Measurements from ENCODE around the gene ARID1B. TPM values are rescaled to one million over a fixed set of nuclear protein-coding genes. Genes with fewer than 3 reads are reported as not detected.

ARID1B gene
- total RNA-seq, 1 donor from 2014 or later: 46.4 TPM

DNA sequence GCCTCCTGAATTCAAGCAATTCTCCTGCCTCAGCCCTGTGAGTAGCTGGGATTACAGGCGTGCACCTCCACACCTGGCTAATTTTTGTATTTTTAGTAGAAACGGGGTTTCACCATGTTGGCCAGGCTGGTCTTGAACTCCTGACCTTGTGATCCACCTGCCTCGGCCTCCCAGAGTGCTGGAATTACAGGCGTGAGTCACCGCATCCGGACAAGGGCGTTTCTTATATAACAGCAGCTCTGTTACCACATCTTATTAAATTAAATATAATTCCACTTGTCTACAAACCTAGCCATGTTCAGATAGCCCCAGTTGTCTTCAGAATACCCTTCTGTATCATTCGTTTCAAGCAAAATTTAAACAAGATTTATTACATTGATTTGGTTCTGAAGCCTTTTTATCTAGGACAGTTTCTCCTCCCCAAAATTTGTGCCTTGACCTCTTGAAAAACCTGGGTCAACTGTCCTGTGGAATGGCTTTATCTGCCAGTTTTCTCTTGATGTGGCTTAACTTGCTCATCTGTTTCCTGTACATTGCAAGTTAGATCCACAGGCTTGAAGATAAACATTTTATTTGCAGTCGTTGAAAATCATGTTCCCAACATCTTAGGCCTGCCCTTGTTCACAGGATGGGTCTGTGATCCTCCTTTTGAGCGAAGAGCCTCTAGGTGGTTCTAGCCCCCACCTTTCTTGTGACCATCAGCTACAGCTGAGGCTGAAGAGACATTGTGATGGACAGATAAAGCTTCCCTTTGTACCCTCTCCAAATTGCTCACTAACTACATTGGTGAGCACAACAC is 132.2 kb downstream of the ARID1B start:
- intact Hi-C loops (cut with DNase I): no loop called here
- DNase-seq (ENCODE audit: missing footprints): no peak
- ATAC-seq: no peak

DNA sequence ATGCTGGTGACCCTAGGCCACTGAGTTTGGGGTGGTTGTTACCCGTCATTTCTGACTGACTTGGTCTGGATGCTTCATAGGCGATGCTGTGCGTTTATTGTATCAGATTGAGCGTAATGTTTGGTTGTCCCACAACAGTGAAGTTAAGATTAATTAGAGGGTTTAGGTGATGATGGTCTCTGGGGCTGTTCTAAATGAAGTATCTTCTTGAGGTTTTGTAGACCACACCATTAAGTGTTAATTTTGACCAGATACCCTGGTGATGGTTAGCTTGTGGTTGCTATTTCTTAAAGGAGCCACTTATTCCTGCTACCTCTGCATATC is 132.8 kb downstream of the ARID1B start:
- DNase-seq (ENCODE audit: missing footprints) (no peak), ATAC-seq (no peak)
- intact Hi-C loops (cut with DNase I): no loop called here

DNA sequence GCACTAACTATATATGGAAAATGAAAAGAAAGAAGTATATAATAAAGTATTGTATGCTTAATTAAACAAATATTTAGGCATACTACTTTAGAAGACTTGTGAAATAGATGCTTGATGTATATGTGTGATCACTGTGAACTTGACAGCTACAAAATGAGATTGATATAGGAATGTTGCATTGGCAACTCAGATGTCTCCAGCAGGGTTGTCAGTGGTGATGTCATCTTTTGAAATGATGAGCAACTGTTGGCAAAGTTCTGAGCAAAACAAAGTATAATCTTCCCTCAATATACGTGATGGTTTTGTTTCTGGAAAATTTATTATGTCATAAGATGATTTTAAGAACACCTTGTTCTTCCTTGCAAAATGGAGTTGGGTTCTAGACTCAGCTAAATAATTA is 133.8 kb downstream of the ARID1B start:
- DNase-seq (ENCODE audit: missing footprints): no peak
- no peak for ATAC-seq
- intact Hi-C loops (cut with DNase I): no loop called here

DNA sequence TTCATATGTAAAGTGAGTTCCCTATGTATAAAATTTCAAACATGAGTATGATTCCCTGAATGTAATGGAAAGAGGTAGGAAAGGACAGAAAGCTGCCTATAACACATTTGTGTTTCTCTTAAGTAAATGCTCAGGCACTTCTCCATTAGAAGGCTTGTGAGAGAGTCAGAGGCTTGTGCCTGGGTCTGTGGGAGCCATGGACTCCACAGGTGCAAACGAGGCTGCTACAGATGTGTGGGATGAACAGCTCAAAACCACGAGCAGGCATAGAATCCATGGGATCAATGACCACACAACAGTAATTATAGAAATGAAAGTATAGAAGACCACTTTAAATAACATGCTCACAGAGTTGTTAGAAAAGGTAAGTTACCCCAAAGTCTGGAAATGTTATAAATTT is 134.4 kb downstream of the ARID1B start:
- ATAC-seq (no peak), DNase-seq (ENCODE audit: missing footprints) (no peak)
- intact Hi-C loops (cut with DNase I): no loop called here

DNA sequence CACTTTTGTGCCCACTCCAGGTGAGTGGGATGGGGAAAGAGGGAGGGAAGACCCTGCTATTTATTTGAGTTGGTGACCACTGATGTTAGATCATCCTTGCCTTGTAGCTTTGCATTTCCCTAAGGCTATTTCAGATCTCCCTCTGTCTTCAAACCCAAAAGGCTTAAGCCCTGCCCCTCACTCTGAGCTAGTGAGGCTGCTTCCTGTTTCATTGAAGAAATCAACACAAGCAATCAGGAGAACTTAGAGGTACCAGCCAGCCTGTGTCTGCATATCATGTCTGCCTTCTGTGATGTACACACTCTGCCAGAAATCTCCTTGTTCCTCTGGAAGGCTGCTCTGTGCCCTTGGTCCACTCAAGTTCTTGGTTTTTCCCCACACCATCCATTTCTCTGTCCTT is 135.3 kb downstream of the ARID1B start:
- intact Hi-C loops (cut with DNase I): no loop called here
- ATAC-seq: no peak
- DNase-seq (ENCODE audit: missing footprints): no peak

DNA sequence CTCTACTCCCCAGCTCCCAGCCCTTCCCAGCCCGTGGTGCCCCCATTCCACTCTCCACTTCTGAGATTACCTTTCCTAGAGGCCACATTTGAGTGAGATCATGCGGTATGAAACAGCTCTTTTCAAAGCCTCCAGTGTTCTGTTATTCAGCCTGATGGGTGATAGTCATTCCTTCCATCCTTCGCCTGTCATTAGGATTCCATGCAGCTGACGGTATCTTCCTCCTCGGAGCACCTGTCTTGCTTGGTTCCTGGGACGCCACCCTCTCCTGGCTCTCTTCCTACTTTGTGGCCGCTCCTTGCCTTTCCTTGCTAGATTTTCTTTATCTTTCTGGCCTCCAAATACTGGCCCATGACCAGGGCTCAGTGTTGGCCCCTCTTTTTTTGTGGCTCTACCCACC is 137.0 kb downstream of the ARID1B start:
- ATAC-seq: no peak
- intact Hi-C loops (cut with DNase I): no loop called here
- no peak for DNase-seq (ENCODE audit: missing footprints)

DNA sequence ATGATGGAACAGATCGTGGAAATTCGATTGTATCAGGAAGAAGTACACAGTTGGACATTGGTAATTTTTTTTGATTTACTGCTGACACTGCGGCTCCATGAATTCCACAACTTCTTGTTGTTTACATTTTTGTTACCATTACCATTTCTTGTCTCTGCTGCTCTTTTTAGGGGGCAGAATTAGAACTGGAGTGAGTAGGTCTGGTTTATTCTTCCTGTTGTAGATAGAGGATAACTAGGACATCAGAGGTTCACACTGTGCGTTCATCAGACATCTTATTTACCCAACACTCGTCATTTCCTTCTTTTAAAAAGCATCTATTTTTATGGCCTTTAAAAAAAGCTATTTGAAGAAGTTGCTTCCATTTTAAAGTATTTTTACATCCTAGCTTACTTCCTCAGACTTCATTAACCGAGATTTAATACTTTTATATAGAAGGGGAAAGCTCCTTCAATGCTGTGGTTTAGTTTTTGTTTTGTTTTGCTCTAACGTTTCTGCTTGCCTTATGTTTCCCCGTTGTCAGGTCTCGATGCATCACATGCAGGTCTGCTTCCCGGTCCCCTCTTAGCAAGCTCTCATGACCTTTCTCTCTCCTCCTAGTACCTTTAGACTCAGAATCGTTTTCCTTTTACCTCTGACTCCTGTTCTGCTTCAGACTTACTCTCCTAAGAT is 139.1 kb downstream of the ARID1B start:
- DNase-seq (ENCODE audit: missing footprints): no peak
- intact Hi-C loops (cut with DNase I): no loop called here
- ATAC-seq: no peak

DNA sequence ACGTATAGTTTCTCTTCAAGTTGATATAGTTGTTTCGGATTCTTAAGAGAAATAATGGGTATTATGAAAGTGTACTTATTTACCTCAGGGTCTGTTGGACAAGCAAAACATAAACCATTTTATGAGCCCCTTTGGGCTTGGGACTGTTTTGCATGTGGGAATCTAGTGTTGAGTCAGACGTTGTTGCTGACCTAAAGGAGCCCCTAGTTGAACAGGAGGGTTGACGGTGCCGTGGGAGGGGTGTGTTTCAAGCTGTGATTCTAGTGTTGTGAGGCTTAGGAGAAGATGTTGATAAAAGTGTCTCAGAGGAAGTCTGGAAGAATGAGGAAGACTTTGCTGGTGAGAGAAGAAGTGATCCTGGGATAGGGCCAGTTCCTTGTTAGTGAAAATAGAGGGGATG is 140.0 kb downstream of the ARID1B start:
- ATAC-seq (no peak), DNase-seq (ENCODE audit: missing footprints) (no peak)
- intact Hi-C loops (cut with DNase I): no loop called here

DNA sequence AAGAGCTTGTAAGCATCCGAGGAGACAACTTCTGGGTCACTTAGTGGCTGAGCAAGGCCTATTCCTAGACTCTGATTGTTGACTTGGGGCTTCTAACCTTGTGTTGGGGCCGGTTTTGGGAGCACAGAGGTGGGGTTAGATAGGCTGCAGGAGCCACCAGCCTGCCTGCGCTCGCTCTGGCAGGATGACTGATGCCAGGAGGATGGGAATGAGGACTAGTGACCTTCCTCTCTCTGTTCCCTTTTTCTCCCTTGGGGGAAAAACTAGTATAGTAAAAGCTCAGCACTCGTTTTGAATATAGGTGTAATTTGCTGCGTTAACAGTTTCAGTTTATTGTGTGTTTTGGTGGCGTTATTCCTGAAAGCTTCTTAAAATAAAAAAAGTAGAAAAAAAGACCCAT is 141.5 kb downstream of the ARID1B start:
- DNase-seq (ENCODE audit: missing footprints) (no peak), ATAC-seq (no peak)
- intact Hi-C loops (cut with DNase I): no loop called here

DNA sequence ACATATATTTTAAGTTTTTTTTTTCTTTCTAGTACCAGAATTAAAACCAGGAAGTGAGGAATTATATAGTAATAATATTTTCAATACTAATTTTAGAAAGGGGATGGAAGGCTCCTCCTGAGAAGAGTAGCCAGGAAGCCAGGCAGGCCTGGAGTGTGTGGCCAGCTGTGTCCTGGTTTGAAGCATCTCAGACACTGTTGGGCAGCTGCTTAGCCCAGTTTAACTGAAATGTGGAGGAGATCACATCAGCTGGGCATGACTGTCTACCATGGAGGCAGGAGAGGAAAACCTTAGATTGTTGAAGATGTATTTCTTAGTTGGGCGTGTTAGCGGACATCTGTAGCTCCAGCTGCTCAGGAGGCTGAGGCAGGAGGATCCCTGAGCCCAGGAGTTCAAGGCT is 142.2 kb downstream of the ARID1B start:
- DNase-seq (ENCODE audit: missing footprints) (no peak), ATAC-seq (no peak)
- intact Hi-C loops (cut with DNase I): no loop called here

DNA sequence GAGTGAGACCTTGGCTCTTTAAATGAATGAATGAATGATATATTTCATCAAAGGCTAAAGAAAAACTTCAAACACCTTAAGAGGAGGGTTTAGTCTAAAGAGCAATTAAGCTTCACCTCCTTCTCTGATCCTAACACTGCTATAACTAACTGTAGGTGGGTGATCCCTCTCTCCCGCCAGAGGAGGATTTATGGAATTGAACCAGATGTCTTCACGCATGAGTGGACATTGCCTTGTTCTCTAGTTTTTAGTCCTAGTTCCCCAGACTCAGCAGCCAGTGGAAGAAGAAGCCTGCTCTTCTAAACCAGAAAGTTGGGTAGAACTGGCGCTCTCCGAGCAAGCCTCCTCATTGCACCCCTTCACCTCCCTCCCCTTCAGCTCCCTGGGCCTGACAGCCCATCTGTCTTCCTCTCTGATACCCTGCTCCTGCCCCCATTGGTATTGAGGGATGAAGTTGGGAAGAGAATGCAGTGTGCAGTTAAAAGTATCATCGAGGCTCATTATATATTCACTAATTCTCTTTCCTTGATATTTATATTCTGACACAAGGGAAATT is 142.7 kb downstream of the ARID1B start:
- intact Hi-C loops (cut with DNase I): no loop called here
- ATAC-seq (no peak), DNase-seq (ENCODE audit: missing footprints) (no peak)

DNA sequence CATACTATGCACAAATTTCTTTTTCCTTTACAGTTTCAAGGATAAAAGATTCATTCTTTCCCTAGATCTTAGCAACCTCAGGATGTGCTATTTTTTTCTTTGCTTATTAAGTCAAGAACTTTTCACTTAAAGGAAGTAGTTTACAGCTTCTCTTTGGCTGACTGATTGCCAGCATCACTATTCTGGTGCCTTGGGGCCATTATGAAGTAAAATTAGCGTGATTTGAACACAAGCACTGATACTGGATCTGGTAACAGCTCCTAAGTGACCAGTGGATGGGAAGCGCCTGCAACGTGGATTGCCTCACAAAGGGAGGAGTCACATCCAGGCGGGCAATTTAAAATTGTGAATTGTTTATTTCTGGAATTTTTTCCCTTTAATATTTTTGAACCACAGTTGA is 147.1 kb downstream of the ARID1B start:
- ATAC-seq (no peak), DNase-seq (ENCODE audit: missing footprints) (no peak)

DNA sequence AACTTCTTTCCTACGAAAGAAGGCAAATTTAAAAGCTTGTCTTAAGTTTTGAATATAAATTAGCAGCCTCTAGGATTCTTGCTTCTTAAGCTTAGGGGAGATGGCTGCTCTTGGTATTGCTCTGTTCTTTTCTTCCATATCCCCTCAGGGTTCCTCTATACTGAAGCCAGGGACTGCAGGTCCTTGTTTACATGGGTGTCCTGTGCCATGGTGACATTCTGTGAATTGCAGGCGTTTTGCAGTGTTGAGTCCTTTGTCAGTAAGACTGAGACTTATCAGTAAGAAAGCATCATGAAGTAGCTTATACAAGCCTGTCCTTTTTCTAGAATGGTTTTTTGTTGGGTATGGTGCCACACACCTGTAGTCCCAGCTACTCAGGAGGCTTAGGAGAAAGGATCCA is 147.8 kb downstream of the ARID1B start:
- no peak for ATAC-seq
- intact Hi-C loops (cut with DNase I): no loop called here

More for the DNA sequence above, 147.1 kb downstream of the ARID1B start:
- intact Hi-C loops (cut with DNase I): no loop called here

DNA sequence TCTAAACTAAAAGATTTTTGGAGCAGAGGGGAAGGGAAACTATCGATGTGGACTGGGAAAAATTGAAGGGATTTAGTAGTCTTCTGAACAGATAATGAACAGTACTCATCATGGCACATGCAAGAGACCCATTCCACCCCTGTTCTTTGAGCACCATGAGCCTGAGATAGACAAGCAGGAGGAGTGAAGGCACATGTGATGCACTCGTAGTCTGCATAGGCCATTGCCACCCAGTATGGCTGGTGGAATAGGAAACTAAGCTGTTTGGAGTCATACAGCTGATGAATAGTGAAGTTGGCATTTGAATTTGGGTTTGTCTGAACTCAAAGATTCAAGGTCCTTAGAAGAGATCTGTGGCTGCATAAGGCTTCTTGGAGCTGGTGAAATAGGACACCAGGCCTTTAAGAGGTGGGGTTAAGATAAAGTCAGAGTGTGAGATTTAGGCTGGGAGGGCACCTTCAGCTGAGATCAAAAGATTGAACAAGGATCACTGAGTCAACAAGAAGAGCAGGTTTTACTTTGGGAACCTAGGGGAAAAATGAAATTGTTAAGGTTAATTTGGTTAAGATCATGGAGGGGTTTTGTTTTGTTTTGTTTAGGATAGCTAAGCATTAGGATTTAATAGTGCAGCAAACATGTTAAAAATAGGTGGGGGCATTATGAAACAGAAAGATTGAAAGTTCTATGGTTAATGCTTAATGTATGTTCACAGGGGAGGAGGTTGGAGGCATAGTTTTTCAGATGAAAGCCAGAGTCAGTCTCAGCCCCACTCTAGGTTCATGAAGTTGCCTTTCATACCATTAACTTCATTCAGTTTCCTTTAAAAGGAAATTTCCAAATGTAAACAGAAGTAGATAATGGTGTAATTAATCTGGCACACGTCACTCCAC is 148.8 kb downstream of the ARID1B start:
- ATAC-seq (no peak), DNase-seq (ENCODE audit: missing footprints) (no peak)
- intact Hi-C loops (cut with DNase I): no loop called here

More for the DNA sequence above, 147.8 kb downstream of the ARID1B start:
- DNase-seq (ENCODE audit: missing footprints): no peak

DNA sequence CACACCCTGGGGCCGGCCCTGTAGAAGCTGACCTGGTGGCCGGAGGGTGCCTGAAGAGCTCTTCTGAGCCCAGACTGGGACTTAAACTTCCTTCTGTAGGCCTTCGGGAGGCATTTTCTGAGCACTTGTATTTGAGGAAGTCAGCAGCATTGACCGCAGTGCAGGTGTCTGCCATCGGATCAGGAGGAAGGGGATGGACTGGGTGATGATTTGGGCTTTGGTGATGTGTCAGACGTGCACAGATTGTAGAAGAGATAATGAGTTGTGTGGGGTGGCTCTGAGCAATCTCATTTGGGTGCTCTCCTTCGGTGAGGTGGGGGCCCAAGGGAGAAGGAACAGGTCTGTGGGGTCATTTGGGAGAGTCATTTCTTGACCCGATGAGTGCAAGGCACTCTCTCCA is 150.9 kb downstream of the ARID1B start:
- DNase-seq (ENCODE audit: missing footprints) (no peak), ATAC-seq (no peak)
- intact Hi-C loops (cut with DNase I): no loop called here

DNA sequence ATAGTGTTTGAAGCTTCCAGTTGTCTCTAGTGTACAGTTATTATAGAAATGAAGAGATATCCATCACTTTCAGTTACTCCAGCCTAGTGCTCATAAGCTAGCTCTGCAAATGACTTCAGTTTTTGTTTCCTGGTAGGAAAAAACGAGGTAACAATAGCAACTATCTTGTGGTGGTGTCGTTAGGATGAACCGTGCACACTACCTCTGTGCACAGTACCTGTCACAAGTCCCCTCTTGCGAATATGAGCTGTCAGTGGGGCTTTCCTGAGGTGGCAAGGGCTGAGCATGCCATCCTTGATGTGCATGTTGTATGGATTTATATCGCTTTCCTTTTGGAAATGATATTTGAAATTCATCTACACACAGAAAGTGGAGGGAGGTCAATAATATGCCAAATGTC is 151.8 kb downstream of the ARID1B start:
- intact Hi-C loops (cut with DNase I): no loop called here

DNA sequence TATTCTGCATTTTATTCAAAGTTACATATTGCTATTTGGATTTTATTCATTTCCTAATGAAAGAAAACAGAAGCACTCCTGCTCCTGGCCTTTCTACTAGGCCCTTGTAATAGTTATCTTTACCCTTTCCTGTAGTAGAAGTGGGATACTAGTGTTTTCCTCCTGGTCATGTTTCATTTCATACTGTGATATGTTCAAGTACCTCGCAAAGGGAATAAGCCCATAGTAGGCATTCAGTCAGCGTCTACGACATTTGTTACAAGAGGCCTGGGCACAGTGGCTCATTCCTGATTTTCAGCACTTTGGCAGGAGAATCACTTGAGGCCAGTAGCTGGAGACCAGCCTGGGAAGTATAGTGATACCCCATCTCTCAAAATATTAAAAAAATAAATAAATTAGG is 154.1 kb downstream of the ARID1B start:
- intact Hi-C loops (cut with DNase I): loop anchor here (5.0 kb wide), 2 partner anchors 44 to 144 kb away; no protein-coding TSS in a partner anchor
- ATAC-seq: no peak

More for the DNA sequence above, 151.8 kb downstream of the ARID1B start:
- ATAC-seq (no peak), DNase-seq (ENCODE audit: missing footprints) (no peak)

DNA sequence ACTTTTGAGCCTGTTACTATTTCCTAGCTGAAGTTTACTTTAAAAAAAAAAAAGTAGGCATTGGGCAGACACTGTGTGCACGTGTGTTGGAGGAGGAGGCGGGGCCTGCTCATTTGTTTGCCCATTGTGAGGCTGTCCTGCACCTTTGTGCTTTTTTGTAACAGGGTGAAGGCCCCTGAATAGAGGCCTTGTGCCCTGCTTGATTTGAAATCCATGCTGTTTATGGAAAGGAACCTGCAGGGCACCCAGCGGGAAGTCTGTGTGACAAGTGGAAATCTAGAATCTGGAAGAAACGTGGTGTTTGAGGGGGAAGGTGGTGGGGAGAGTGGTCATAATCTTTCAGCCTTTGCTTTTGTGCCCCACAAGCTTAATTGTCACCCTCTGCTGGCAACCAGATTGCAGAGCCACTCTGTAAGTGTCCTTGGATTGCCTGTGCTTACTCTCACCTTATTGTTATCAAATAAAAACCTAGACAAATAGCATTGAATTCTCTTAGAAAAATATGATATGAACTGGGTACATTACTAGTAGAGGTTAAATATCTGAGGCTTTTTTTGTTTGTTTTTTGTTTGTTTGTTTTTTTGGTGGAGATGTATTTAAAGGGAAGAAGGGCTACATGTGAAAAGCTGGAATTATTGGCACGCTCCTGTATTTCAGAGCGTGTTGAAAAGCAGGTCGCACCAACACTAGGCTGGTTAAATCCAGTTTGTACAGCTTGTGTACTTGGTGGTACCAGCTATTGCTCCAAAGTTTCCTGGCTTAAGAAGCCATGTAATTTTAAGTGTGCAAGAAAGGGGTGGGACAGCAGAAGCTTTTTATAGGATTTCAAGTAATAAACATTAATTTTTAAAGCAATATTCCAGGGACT is 156.3 kb downstream of the ARID1B start:
- DNase-seq (ENCODE audit: missing footprints) (no peak), ATAC-seq (peak; percentile 78)
- intact Hi-C loops (cut with DNase I): loop anchor here (5.0 kb wide), 2 partner anchors 46 to 146 kb away; no protein-coding TSS in a partner anchor

More for the DNA sequence above, 154.1 kb downstream of the ARID1B start:
- no peak for DNase-seq (ENCODE audit: missing footprints)
